Thyroid gland (tissue), 4 donors: Measurements from ENCODE around the gene NPAS2.

Experiments
- CTCF ChIP-seq, 6 experiments: fragments of 200-600 bp in 3 of 6; fragments of 450-650 bp in 3 of 6; sonication (generic) in 3 of 6; IDR thresholded peaks; one replicate each; pipeline ENCODE4 v1.5.1; 2016 to 2019; ENCODE audit warnings: antibody characterized with exemption in 6 of 6, mild to moderate bottlenecking in 2 of 6, inconsistent platforms in 1 of 6, moderate library complexity in 1 of 6
- POLR2A ChIP-seq, 2 donors: fragments of 450-650 bp; IDR thresholded peaks; one replicate each; pipeline ENCODE4 v1.6.1; 2017; ENCODE audit warnings: antibody characterized with exemption in 2 of 2, mild to moderate bottlenecking in 2 of 2, moderate library complexity in 1 of 2

DNA sequence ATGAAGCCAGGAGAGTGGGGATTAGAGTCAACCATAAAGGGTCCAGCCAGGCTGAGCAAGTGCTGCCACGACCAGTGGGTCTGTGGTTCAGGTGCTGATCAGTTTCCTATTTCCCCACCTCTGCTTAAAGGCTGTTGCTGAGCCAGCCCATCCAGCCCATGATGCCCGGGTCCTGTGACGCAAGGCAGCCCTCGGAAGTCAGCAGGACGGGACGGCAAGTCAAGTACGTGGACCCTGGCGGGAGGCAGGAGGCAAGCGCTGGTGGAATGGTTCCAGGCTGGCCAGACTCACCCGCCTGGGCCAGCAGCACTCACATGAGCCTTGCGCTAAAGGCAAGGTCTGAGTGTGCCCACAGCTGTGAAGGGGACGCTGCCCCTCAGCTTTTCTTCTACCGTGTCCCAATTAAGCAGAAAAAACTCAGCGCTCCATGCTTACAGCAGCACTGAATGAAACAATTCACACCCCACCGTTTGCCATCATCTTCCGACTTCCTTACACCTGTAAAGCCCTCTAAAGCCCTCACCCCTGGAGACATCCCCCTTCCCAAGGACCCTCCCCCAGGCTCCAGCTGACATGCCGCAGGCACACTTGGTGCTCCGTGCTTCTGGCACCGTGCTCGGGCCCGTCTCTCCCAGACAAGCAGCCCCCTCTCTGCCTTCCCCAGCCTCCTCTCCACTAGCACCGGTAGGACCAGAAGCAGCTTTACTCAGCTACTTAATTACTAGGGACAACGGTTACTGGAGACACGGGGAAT lies 170.9 kb downstream of the NPAS2 start:
- TF ChIP-seq POLR2A (IDR thresholded peaks at IDR 0.05): no peak
- TF ChIP-seq CTCF (IDR thresholded peaks at IDR 0.05): no peak
